Kidney (tissue), 14 donors: Measurements from ENCODE around the gene KCTD12. TPM values are rescaled to one million over a fixed set of nuclear protein-coding genes. Genes with fewer than 3 reads are reported as not detected.

Source experiments
- DNase-seq, 5 donors: peaks; one replicate each; pipeline ENCODE4 v3.0.0-alpha.2; 2013 to 2020
- FAIRE-seq: peaks from 2 replicates; lab custom pipeline; 2012; peaks lifted over from hg19 to GRCh38; lab: Jason Lieb, UNC
- H3K27ac ChIP-seq, 2 donors: one replicate each; pipeline ENCODE4 v1.7.0; 2013; ENCODE audit warnings: low read depth in 2 of 2, low read length in 2 of 2, inconsistent platforms in 1 of 2
- H3K27me3 ChIP-seq: one replicate; pipeline ENCODE4 v1.7.1; 2013; ENCODE audit warnings: low read length, inconsistent platforms; ENCODE audit not compliant: control insufficient read depth, insufficient read depth
- H3K36me3 ChIP-seq, 3 donors: one replicate each; pipeline versions ENCODE4 v1.7.0 to v1.7.1; 2013; ENCODE audit warnings: low read length in 3 of 3, control low read depth in 1 of 3, inconsistent platforms in 1 of 3; ENCODE audit not compliant: insufficient read depth in 3 of 3, control insufficient read depth in 2 of 3
- H3K4me1 ChIP-seq, 3 donors: one replicate each; pipeline versions ENCODE4 v1.7.0 to v1.7.1; 2013; ENCODE audit warnings: low read length in 3 of 3, inconsistent platforms in 1 of 3, low read depth in 1 of 3; ENCODE audit not compliant: control insufficient read depth in 2 of 3, insufficient read depth in 2 of 3
- H3K4me3 ChIP-seq, 3 donors: one replicate each; pipeline versions ENCODE4 v1.7.0 to v1.8.1; 2013; ENCODE audit warnings: low read length in 3 of 3, control low read depth in 1 of 3, inconsistent platforms in 1 of 3
- H3K9ac ChIP-seq, 3 donors: one replicate each; pipeline versions ENCODE4 v1.7.0 to v1.7.1; 2013; ENCODE audit warnings: low read length in 3 of 3, control low read depth in 1 of 3, inconsistent platforms in 1 of 3
- H3K9me3 ChIP-seq, 3 donors: one replicate each; pipeline versions ENCODE4 v1.7.0 to v1.7.1; 2013; ENCODE audit warnings: low read length in 3 of 3, control low read depth in 1 of 3, inconsistent platforms in 1 of 3; ENCODE audit not compliant: control insufficient read depth in 2 of 3, insufficient read depth in 1 of 3
- CTCF ChIP-seq: IDR thresholded peaks from 3 replicates; pipeline ENCODE4 v1.5.1; 2012; ENCODE audit warnings: mild to moderate bottlenecking, moderate library complexity, borderline replicate concordance; ENCODE audit not compliant: insufficient read depth; ENCODE audit errors: extremely low read depth
- intact Hi-C: fragments of 100-400 bp; cut with DNase I; formaldehyde crosslinking; loops from one replicate; pipeline ENCODE4 v1.11.1; 2022
- polyA plus RNA-seq: library from polyadenylated mRNA; stranded (reverse); fragments of 350-450 nt; fragmentation: Illumina TruSeq; extraction: RNeasy Lipid Tissue Mini Kit (QIAGEN cat#74804); gene quantifications from one replicate; pipeline ENCODE4 v1.2.3, GENCODE V29; 2014; ENCODE audit warnings: low read depth, low replicate concordance; ENCODE audit not compliant: insufficient read depth
- total RNA-seq: library from RNA; stranded (reverse); fragmentation: NEBNext Ultra II Directional; extraction: Animal tissue kit (Norgen Biotek cat#: 25700); gene quantifications from one replicate; pipeline ENCODE4 v1.2.1, GENCODE V29; 2021
- donor health status: control.
- donor health status: control.
- donor health status: control.
- donor health status: control.
- donor health status: control.
- donor health status: DM: yes; HTN: yes; CAD: no.
- donor health status: Normal renal cell carcinoma (clear cell type).

The KCTD12 gene
- total and polyA plus RNA-seq, 2 donors from 2014 or later = 18.0 to 132 TPM

- Histone ChIP-seq H3K9ac (no peak overlapping the region), H3K27me3 (no peaks in the 10 kb centered on the region), H3K4me1 (peaks cover 0 to 6% (median 4%) of the 10 kb centered on the region in 3 donors), H3K27ac (no peak overlapping the region), H3K9me3 (no peaks in the 10 kb centered on the region), H3K36me3 (no peaks in the 10 kb centered on the region), H3K4me3 (no peak overlapping the region)
- no peak for TF ChIP-seq CTCF
- intact Hi-C loops = no loop called here
- DNase-seq = peak in 1 of 5 donors; percentile 16
- no peak for FAIRE-seq
These were observed 3.8 kb downstream of the KCTD12 start for GRCh38 chr13:76882431-76882830.

- FAIRE-seq (no peak), DNase-seq (no peak)
- Histone ChIP-seq H3K4me3 (no peak overlapping the region), H3K27ac (no peak overlapping the region), H3K27me3 (no peaks in the 10 kb centered on the region), H3K9ac (no peak overlapping the region), H3K4me1 (peaks cover 0 to 6% (median 4%) of the 10 kb centered on the region in 3 donors), H3K36me3 (no peaks in the 10 kb centered on the region), H3K9me3 (no peaks in the 10 kb centered on the region)
- TF ChIP-seq CTCF = no peak
- intact Hi-C loops = no loop called here
These were observed 6.3 kb downstream of the KCTD12 start for GRCh38 chr13:76879883-76880270.

DNA sequence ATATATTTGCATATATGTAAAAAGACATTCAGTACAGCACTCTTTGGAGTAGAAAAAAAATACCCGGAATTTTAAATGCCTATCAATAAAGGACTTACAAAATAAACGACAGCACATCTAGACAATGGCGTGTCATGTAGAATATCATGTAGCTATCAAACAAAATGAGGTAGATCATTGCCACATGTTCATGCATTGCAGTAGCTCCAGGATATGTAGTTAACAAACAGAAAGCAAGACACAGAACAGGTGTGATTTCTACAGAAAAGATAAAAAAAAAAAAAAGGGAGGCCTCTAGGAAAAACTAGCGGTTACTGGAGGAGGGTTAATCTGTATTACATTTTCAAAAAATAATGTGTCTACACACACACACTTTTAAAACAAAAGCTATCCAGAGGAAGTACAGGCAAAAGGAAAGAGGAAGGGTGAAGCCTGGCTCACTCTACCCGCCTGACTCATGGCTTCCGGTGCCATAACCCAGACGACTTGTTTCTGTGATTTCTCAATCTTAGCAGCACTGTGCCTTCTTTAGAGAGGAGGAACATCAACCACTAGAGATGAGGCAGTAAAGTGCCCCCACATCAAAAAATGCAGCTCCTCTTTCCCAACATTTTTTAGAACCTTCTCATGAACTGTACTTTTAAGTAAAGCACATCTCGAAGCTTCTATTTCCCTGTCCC is 6.9 kb downstream of the KCTD12 start:
- Histone ChIP-seq H3K4me1 (peaks cover 0 to 4% (median 4%) of the 10 kb centered on the region in 3 donors), H3K9ac (no peak overlapping the region), H3K36me3 (no peaks in the 10 kb centered on the region), H3K27me3 (no peaks in the 10 kb centered on the region), H3K9me3 (no peaks in the 10 kb centered on the region), H3K4me3 (no peak overlapping the region), H3K27ac (peak overlapping the region in 1 of 2 donors; percentile 27)
- intact Hi-C loops = no loop called here
- DNase-seq (peak in 2 of 5 donors; percentile 36 to 81), FAIRE-seq (no peak)
- no peak for TF ChIP-seq CTCF
